Lower leg skin (tissue), 3 donors: ENCODE results near the gene CALR3.

ENCODE experiments used
- CTCF ChIP-seq, 3 donors: fragments of 450-650 bp; IDR thresholded peaks; one replicate each; pipeline ENCODE4 v1.5.1; 2016; ENCODE audit warnings: antibody characterized with exemption in 3 of 3, mild to moderate bottlenecking in 3 of 3, moderate library complexity in 2 of 3
- POLR2A ChIP-seq, 2 donors: fragments of 450-650 bp; IDR thresholded peaks; one replicate each; pipeline ENCODE4 v1.6.1; 2016 to 2017; ENCODE audit warnings: antibody characterized with exemption in 2 of 2, mild to moderate bottlenecking in 1 of 2, moderate library complexity in 1 of 2

GRCh38 chr19:16472992-16473391 lies 23.0 kb downstream of the CALR3 start:
- TF ChIP-seq CTCF (IDR thresholded peaks at IDR 0.05): no peak
- no peak for TF ChIP-seq POLR2A (IDR thresholded peaks at IDR 0.05)
